NCI-H1092 (cell line): Measurements from ENCODE around the gene MB.

Source experiments
- DNase-seq: peaks from one replicate; lab custom pipeline; 2025; lab: John Stamatoyannopoulos, UW

The MB gene

GRCh38 chr22:35615156-35615555 lies 2.0 kb downstream of the MB start:
- DNase-seq = no peak

DNA sequence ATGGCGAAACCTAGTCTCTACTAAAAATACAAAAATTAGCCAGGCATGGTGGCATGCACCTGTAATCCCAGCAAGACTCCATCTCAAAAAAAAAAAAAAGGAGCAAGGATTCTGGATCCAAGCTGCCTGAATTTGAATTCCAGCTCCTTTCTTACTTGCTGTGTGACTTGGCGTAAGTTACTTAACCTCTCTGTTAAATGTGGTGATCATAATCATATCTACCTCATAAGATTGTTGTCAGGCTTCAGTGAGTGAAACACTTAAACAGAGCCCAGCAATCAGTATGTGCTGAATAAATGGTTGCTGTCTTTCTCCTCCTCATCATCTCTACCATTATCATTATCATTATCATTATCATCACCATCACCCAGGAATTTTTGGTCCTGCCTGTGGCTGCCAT lies 2.7 kb downstream of the MB start:
- no peak for DNase-seq

- no peak for DNase-seq
These were observed 4.2 kb downstream of the MB start for GRCh38 chr22:35612903-35613302.

DNA sequence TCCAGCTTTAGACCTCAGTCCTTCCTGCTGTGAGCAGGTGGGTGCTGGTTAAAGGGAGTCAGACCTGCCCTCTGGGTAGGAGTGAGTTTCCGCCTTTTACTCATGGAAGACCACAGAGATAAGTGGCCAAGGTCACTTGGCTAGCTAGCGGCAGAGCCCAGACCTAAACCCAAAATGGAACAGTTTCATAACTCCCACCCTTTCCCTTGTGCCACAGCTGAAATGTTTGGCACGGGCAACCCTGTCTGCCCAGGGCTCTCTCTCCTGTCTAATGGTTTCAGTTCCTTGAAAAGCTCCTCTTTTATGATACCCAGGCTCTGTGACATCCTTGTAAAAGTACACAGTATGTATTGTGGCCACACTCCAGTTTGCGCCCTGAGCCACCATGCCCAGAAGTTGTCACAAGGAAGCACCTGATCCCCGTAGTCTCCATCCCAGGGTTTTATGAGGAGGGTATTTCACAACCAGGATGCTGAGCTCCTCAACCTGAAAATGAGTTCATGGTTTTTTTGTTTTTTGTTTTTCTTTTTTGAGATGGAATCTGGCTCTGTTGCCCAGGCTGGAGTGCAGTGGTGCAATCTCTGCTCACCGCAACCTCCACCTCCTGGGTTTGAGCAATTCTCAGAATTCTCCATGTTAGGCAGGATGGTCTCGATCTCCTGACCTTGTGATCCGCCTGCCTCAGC lies 5.1 kb downstream of the MB start:
- DNase-seq = no peak

GRCh38 chr22:35611200-35611890 lies 5.8 kb downstream of the MB start:
- no peak for DNase-seq

DNA sequence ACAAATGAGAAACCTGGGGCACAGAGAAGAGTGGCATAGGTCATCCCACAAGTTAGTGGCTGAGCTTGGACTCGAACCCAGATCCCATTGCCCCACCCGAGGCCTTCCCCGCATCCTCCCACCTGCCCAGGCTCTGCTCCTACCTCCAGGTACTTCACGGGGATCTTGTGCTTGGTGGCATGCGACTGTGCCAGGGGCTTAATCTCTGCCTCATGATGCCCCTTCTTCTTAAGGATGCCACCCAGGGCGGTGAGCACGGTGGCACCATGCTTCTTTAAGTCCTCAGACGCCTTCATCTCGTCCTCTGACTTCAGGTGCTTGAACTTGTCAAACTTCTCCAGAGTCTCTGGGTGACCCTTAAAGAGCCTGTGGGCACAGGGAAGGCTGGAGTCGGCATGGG lies 6.4 kb downstream of the MB start:
- no peak for DNase-seq

GRCh38 chr22:35609761-35610160 lies 7.4 kb downstream of the MB start:
- DNase-seq = no peak

GRCh38 chr22:35609261-35609660 lies 7.9 kb downstream of the MB start:
- no peak for DNase-seq

- no peak for DNase-seq
These were observed 9.0 kb downstream of the MB start for GRCh38 chr22:35608088-35608487.

- DNase-seq = no peak
These were observed 10.2 kb downstream of the MB start for GRCh38 chr22:35606916-35607315.

DNA sequence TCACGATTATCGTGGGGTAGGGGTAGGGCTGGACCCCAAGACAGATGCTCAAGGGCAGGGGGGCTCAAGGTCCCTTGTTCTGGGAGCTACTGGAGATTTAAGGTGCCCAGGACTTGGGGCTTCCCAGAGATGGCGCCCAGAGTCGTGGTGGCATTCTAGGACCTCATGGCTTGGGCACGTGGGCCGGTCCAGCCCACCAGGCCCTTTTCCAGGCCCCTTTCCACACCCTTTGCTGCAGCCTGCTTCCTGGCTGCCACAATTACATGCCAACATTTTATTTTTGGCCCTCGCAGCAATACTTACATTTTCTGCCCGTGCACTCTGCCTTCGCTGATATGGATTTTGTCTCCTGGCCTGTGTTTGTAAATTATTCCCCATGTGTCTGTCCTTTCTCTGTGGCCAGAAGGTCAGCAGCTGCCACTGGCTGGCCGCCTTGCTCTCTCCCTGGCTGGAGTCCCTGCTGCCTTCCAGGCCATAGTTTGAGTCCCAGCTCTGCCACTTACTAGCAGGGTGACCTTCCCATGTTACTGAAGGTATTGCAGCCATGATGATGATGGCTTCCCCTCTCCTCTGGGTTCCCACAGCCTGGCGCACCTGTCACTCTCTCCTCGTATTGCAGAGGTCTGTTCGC lies 11.2 kb downstream of the MB start:
- DNase-seq = no peak

GRCh38 chr22:35605369-35605680 lies 11.8 kb downstream of the MB start:
- no peak for DNase-seq

GRCh38 chr22:35604621-35605368 lies 12.3 kb downstream of the MB start:
- no peak for DNase-seq

- DNase-seq = no peak
These were observed 15.2 kb downstream of the MB start for GRCh38 chr22:35601743-35602615.

DNA sequence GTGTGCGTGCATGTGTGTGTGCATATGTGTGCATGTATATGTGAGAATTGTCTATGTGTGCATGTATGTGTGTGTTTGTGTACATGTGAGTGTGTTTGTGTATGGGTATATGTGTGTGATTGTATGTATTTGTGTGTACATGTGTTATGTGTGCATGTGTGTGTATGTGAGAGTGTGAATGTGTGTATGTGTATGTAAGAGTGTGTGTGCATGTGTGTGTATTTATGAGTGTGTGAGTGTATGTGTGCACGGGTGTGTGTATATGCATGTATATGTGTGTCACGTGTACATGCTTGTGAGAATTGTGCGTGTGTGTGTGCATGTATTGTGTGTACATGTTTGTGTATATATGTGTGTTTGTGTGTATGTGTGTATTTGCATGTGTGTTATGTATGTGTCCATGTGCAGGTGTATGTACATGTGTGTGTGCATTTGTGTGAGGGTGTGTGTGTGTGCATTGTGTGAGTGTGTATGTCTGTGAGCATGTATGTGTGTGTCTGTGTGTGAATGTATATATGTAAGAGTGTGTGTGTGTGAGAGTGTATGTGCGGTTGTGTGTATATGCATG lies 16.0 kb downstream of the MB start:
- no peak for DNase-seq

GRCh38 chr22:35600476-35600875 lies 16.7 kb downstream of the MB start:
- DNase-seq = no peak

- no peak for DNase-seq
These were observed 17.8 kb downstream of the MB start for GRCh38 chr22:35599364-35599763.

DNA sequence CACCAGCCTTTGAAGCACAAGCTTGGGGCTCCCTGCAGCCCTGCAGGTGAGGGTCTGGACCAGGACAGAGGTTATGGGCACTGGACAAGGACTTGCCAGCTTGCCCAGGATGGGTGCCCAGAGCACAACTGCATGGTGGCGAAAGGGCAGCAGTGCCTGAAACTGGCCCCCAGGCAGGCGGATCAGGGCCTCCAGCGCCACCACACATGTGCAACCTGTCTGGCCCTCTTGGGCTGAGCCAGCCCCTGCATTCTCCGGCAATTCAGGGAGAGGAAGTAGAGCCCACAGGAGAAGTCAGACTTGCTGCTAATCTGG lies 18.8 kb downstream of the MB start:
- DNase-seq = no peak

GRCh38 chr22:35597692-35598395 lies 19.3 kb downstream of the MB start:
- no peak for DNase-seq

- DNase-seq = no peak
These were observed 20.3 kb downstream of the MB start for GRCh38 chr22:35596821-35597220.

DNA sequence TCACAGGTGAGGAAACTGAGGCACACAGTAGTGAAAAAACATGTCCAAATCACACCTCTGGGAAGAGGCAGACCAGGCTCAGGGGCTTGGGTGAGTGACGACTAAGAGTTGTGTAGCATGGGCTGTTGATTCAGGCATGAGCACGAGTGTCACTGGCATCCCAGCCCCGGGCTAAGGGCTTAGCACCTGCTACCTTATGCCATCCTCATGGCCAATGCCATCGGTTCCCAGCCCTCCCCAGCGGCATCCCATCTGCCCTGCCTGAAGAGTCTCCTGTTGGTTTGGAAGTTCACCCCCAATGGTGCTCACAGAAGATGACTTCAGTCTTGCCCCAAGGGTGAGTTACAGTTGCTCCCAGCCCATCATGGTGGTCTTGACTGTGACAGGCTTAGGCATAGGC lies 22.4 kb downstream of the MB start:
- DNase-seq = no peak
